ENCODE results near the gene ZNF135. TPM values are rescaled to one million over a fixed set of nuclear protein-coding genes. Genes with fewer than 3 reads are reported as not detected.

The ZNF135 gene
- total and polyA plus RNA-seq, 10 of the 15 experiments (the other 5 are each of a cell fraction or from before 2014, with no cell fraction given): 0.04 TPM; not detected in 9

DNA sequence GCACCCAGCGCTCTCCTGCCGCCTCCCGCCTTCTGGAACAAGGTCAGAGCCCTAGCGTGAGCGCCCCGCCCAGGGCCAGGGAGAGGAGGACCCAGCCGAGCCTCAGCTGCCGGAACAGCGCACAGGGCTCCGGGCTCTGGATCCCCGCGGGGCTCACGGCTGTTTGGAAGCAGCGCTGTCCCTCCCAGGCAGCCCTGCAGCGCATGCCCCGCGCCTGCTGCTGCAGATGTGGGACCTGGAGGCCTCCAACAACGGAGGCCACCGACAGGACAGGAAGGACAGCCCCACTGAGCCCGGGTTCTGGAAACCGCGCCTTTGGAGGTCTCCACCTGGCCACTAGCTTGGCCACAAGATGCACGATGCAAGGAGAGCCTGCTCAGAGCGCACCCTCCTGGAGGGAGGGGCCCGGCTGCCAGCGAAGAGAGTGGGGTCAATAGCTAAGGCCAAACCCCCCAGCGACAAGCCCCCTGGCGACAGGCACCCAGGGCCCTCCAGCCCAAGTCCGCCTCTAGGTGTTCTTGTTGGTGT lies 26.3 kb downstream of the ZNF135 start (continued):
- TF ChIP-seq CHD2 (IDR thresholded peaks at IDR 0.05; ENCODE audit: borderline replicate concordance, low read depth, low read length) (no peak), CBX5 (IDR thresholded peaks at IDR 0.05; ENCODE audit: low read depth) (no peak), JUNB (IDR thresholded peaks at IDR 0.05) (no peak)

- H3K79me2 ChIP-seq (ENCODE audit: control insufficient read depth, insufficient read depth, low read length): no peaks in the 10 kb centered on the region
- POLR2A ChIA-PET: no interaction called here
- SMC1A ChIA-PET (ENCODE audit: uncharacterized antibody, unreplicated experiment): no interaction called here
- FAIRE-seq: no peak
- peaks cover 1% of the 10 kb centered on the region; the same call in 1 of the 3 replicates for H3K9me3 ChIP-seq (replicated peaks; ENCODE audit: control insufficient read depth, insufficient read depth, low read length)
- no peak for ATAC-seq
- intact Hi-C loops (cut with micrococcal nuclease; ENCODE audit: unreplicated experiment) (no loop called here), in situ Hi-C loops (cut with MboI) (no loop called here)
- H3K36me3 ChIP-seq (ENCODE audit: control insufficient read depth in 2 of 2, insufficient read depth in 2 of 2, low read length in 1 of 2): no peaks in the 10 kb centered on the region
- no TSS peak for BruUV-seq (replicated peaks)
- CTCF ChIA-PET: no interaction called here
- no peaks in the 10 kb centered on the region for H3K27me3 ChIP-seq (replicated peaks in 1 of 2; ENCODE audit: control insufficient read depth in 2 of 2, insufficient read depth in 2 of 2, low read length in 1 of 2)
- no peaks in the 10 kb centered on the region for H3K4me1 ChIP-seq (ENCODE audit: control insufficient read depth, insufficient read depth, low read length)
- H4K20me1 ChIP-seq (ENCODE audit: control insufficient read depth, insufficient read depth): no peaks in the 10 kb centered on the region
- no peak overlapping the region for H3K27ac ChIP-seq (ENCODE audit: control insufficient read depth, insufficient read depth)
- TF ChIP-seq WRNIP1 (IDR thresholded peaks at IDR 0.05; ENCODE audit: borderline replicate concordance, low read depth, low read length) (no peak), RAD21 (IDR thresholded peaks at IDR 0.05; ENCODE audit: insufficient read depth, low read depth, low read length) (no peak), LARP7 (IDR thresholded peaks at IDR 0.05) (no peak), PML (IDR thresholded peaks at IDR 0.05; ENCODE audit: low read length) (no peak), STAT3 (IDR thresholded peaks at IDR 0.05; ENCODE audit: low read depth, low read length) (no peak), CHD1 (IDR thresholded peaks at IDR 0.05; ENCODE audit: low read depth, low read length) (no peak), SPI1 (IDR thresholded peaks at IDR 0.05; ENCODE audit: borderline replicate concordance, insufficient read depth, low read depth, low read length) (no peak), ASH2L (IDR thresholded peaks at IDR 0.05; ENCODE audit: borderline replicate concordance, low read depth) (no peak), KAT2A (conservative IDR thresholded peaks at IDR 0.05; ENCODE audit: control insufficient read depth, low read depth, low read length) (no peak)
- H3K9ac ChIP-seq (ENCODE audit: control insufficient read depth, insufficient read depth, low read length): no peak overlapping the region
- no peak overlapping the region for H2AFZ ChIP-seq (ENCODE audit: control insufficient read depth, low read depth, low read length)
- no peak for DNase-seq (ENCODE audit: low read depth, low spot score)
- RAD21 ChIA-PET (ENCODE audit: unreplicated experiment): no interaction called here
- 65% methylated on average over 21 of the region's 23 CpGs for WGBS (ENCODE audit: insufficient coverage, insufficient replicate concordance, low lambda C conversion rate, missing lambda C conversion rate)
- H3K4me2 ChIP-seq (ENCODE audit: control insufficient read depth, insufficient read depth): no peak overlapping the region
- no peak overlapping the region for H3K4me3 ChIP-seq
These were observed 28.0 kb downstream of the ZNF135 start for GRCh38 chr19:58086825-58087710.
